ENCODE results near the gene PDE9A. TPM values are rescaled to one million over a fixed set of nuclear protein-coding genes. Genes with fewer than 3 reads are reported as not detected.

PDE9A gene
- total and polyA plus RNA-seq, 2 donors (not counting 3 experiments of a cell fraction or from before 2014, with no cell fraction given) = 0.28 to 2.2 TPM

- Histone ChIP-seq H3K9ac (replicated peaks; ENCODE audit: extremely low read depth, insufficient read depth, low read length) (no peak overlapping the region), H3K4me2 (ENCODE audit: insufficient read depth, low read length) (no peak overlapping the region), H3K4me3 (replicated peaks in 1 of 3; ENCODE audit: insufficient read depth in 1 of 3, low read depth in 1 of 3, low read length in 3 of 3) (no peak overlapping the region), H3K27ac (ENCODE audit: insufficient read depth, low read depth, low read length) (no peak overlapping the region), H4K20me1 (replicated peaks; ENCODE audit: control insufficient read depth, extremely low read depth, insufficient read depth, low read length) (no peaks in the 10 kb centered on the region), H3K27me3 (ENCODE audit: control insufficient read depth in 2 of 2, insufficient read depth in 2 of 2, low read length in 2 of 2) (no peaks in the 10 kb centered on the region), H3K36me3 (ENCODE audit: control insufficient read depth in 2 of 2, extremely low read depth in 1 of 2, insufficient read depth in 2 of 2, low read length in 2 of 2) (no peaks in the 10 kb centered on the region), H3K9me3 (replicated peaks; ENCODE audit: control insufficient read depth, insufficient read depth, low read length) (no peaks in the 10 kb centered on the region), H2AFZ (ENCODE audit: low read depth, low read length) (no peak overlapping the region), H3K9me1 (replicated peaks; ENCODE audit: control insufficient read depth, extremely low read depth, insufficient read depth, low read length) (no peaks in the 10 kb centered on the region), H3K4me1 (ENCODE audit: control insufficient read depth, extremely low read depth, insufficient read depth, low read length) (no peaks in the 10 kb centered on the region), H3K79me2 (ENCODE audit: control insufficient read depth, insufficient read depth, low read length) (no peaks in the 10 kb centered on the region)
- dilution Hi-C loops (cut with MboI; ENCODE audit: extremely low pct_ligation_motif_present, low sequenced_read_pairs) (no loop called here), intact Hi-C loops (cut with micrococcal nuclease) (no loop called here)
- FAIRE-seq (no peak), DNase-seq (ENCODE audit: low read depth, low spot score) (no peak)
- ChIA-PET CTCF (interaction anchor here (1.4 kb wide), 1 partner anchor 25 kb away, joined by 3 read pairs; no protein-coding TSS in a partner anchor), POLR2A (interaction anchor here (0.5 kb wide), 1 partner anchor 925 kb away, joined by 4 read pairs; no protein-coding TSS in a partner anchor)
- BruUV-seq (replicated peaks) = no TSS peak
- TF ChIP-seq POLR2A (IDR thresholded peaks at IDR 0.05; ENCODE audit: low read depth, low read length) = no peak
- no peak for TF ChIP-seq GATA2 (IDR thresholded peaks at IDR 0.05; ENCODE audit: insufficient read depth, insufficient read length, low read depth, low read length)
- no peak for TF ChIP-seq MYC (IDR thresholded peaks at IDR 0.05; ENCODE audit: low read depth, low read length)
- no peak for TF ChIP-seq POLR2AphosphoS5 (IDR thresholded peaks at IDR 0.05; ENCODE audit: insufficient read depth, low read depth, low read length)
- TF ChIP-seq EZH2 (IDR thresholded peaks at IDR 0.05; ENCODE audit: borderline replicate concordance, low read depth, low read length, severe bottlenecking) = no peak
- no peak for TF ChIP-seq JUN (IDR thresholded peaks at IDR 0.05; ENCODE audit: borderline replicate concordance, insufficient read depth, insufficient read length, low read depth)
- TF ChIP-seq, protein P1, sequence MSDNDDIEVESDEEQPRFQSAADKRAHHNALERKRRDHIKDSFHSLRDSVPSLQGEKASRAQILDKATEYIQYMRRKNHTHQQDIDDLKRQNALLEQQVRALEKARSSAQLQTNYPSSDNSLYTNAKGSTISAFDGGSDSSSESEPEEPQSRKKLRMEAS (IDR thresholded peaks at IDR 0.05; ENCODE audit: insufficient read depth, insufficient read length) = no peak
- no peak for TF ChIP-seq FOS (IDR thresholded peaks at IDR 0.05; ENCODE audit: borderline replicate concordance, insufficient read depth, low read length)
Observed at GRCh38 chr21:42703136-42703908, 49.9 kb downstream of the PDE9A start.
